ENCODE data around the gene CISH.

The CISH gene

GRCh38 chr3:50656417-50657195 lies 45.0 kb upstream of the CISH start:
- no peak overlapping the region for H3K27ac ChIP-seq
- TF ChIP-seq CTCF (conservative IDR thresholded peaks at IDR 0.05): no peak
- TF ChIP-seq ZFX (IDR thresholded peaks at IDR 0.05): no peak

GRCh38 chr3:50655009-50655830 lies 43.6 kb upstream of the CISH start:
- H3K27ac ChIP-seq: no peak overlapping the region
- TF ChIP-seq ZFX (IDR thresholded peaks at IDR 0.05): no peak

- no peak overlapping the region for H3K27ac ChIP-seq
- no peak for TF ChIP-seq CTCF (conservative IDR thresholded peaks at IDR 0.05)
- no peak for TF ChIP-seq ZFX (IDR thresholded peaks at IDR 0.05)
These were observed 42.5 kb upstream of the CISH start for GRCh38 chr3:50653937-50654595.

GRCh38 chr3:50652709-50653108 lies 41.1 kb upstream of the CISH start:
- H3K27ac ChIP-seq: no peak overlapping the region
- TF ChIP-seq CTCF (conservative IDR thresholded peaks at IDR 0.05) (no peak), ZFX (IDR thresholded peaks at IDR 0.05) (no peak)

GRCh38 chr3:50651920-50652529 lies 40.5 kb upstream of the CISH start:
- no peak for TF ChIP-seq CTCF (conservative IDR thresholded peaks at IDR 0.05)
- no peak for TF ChIP-seq ZFX (IDR thresholded peaks at IDR 0.05)
- H3K27ac ChIP-seq: no peak overlapping the region

- TF ChIP-seq ZFX (IDR thresholded peaks at IDR 0.05) (no peak), CTCF (conservative IDR thresholded peaks at IDR 0.05) (no peak)
- H3K27ac ChIP-seq: no peak overlapping the region
These were observed 39.9 kb upstream of the CISH start for GRCh38 chr3:50651445-50651844.

- no peak overlapping the region for H3K27ac ChIP-seq
- TF ChIP-seq CTCF (conservative IDR thresholded peaks at IDR 0.05) (no peak), ZFX (IDR thresholded peaks at IDR 0.05) (no peak)
These were observed 38.4 kb upstream of the CISH start for GRCh38 chr3:50650018-50650417.
